GM15510 (cell line): ENCODE data around the gene CASP6.

ENCODE experiments used
- POLR2A ChIP-seq: IDR thresholded peaks from 3 replicates; pipeline ENCODE4 v1.6.1; 2011; ENCODE audit warnings: borderline replicate concordance; ENCODE audit not compliant: insufficient read length; ENCODE audit errors: extremely low read depth

The CASP6 gene

DNA sequence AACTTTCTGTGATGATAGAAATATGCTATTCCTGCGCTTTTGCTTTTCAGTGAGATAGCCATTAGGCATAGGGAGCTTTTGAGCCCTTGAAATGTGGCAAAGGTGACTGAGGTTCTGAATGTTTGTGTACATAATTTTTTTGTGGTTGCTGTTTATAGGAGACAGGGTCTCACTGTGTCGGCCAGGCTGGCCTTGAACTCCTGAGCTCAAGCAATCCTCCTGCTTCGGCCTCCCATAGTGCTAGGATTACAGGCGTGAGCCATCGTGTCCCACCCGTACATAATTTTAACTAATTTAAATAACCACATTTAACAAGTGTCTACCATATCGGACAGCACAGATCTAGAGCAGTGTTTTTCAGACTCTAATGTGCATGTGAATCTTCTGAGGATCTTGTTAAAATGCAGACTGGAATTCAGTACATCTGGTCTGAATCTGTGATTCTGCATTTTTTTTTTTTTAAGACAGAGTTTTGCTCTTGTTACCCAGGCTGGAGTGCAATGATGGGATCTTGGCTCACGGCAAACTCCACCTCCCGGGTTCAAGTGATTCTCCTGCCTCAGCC is 45.3 kb downstream of the CASP6 start:
- no peak for TF ChIP-seq POLR2A

DNA sequence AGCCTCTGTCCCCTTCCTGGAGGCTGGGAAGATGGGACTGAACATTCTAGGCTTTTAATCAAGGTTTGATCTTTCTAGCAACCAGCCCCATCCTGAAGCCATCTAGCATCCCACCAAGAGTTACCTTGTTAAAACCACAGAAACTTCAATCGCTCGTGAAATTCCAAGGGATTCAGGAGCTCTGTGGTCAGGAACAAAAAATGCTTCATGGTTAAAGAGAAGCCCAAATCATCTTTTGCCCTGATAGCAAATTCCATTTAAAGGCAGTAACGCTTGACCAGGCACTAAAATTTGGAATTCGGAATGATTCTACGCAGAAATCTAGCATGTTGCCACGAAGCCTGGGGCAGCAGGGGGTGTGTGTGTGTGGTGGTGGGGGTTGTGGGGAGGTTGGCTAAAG is 47.8 kb downstream of the CASP6 start:
- TF ChIP-seq POLR2A: no peak

DNA sequence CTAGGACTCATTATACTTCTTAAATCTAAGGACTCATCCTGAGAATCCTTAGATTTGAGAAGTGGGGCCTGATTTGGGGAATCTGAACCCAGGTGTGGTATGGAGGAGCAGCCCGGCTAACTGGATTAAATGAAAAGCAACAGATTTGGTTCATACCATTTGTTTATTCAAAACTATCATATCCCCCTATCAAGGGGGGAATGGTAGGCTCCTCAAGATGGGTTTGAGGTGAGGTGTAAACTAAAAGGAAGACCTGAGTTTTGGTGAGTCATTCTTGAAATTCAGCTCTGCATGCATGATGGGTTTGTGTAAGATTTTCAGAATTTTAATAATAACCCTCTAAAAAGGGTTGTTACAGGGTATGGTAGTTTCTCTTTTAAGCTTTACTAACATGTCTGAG is 53.4 kb downstream of the CASP6 start:
- TF ChIP-seq POLR2A: no peak

DNA sequence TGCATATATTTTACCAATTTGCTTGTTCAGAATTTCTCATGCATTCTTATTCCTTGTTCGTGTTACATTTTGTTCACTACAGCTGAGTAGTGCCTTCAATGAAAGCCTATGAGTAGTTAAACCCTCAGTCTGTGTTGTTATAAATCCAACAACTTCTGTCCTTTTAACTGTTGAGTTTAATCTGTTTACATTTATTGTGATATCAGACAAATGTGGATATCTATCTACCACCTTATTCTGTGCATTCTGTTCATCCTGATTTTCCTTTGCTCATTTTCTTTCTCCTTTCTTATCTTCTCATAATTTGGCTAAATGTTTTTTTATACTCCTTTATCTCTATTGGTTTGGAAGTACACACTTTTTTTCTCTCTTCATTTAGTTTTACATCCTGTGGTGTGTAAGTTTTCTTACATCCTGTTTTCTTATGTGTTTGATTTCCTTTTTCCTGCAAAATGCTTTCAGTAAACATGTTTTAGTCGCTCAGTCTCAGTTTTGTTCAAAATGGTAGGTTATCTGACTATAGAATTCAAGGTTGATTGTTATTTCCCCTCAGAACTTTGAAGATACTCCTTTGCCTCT is 54.2 kb downstream of the CASP6 start:
- no peak for TF ChIP-seq POLR2A

DNA sequence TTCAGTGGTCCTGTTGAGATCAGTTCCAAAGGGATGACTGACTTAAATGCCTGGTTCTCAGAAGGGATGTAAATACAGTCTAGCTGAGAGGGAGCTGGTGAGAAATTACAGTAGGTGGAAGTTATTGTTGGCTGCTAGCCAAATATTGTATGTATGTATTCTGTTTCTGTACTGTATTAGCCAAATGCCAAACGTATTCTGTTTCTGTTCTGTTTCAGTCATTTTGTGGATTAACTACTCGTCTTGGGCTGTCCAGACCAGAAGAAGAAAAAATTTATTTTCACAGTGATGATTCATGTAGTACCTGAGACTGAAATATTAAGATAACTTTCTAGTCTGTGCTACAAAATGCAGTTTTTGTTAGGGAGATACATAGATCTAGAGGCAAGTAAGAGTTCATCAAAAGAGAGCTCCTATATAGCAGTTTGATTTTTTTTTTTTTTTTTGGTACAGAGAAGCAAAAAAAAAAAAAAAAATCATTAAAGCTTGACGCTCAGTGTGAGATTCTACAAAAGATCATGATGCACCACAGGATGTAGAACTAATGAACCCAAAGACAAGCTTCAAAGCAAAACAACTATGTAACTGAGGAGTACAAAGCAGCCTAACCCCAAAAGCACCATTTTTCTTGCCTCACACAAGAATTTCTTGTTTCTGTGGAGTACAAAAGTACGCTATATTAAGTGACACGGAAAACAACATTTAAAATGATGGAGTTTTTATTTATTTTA is 54.8 kb downstream of the CASP6 start:
- TF ChIP-seq POLR2A: no peak

DNA sequence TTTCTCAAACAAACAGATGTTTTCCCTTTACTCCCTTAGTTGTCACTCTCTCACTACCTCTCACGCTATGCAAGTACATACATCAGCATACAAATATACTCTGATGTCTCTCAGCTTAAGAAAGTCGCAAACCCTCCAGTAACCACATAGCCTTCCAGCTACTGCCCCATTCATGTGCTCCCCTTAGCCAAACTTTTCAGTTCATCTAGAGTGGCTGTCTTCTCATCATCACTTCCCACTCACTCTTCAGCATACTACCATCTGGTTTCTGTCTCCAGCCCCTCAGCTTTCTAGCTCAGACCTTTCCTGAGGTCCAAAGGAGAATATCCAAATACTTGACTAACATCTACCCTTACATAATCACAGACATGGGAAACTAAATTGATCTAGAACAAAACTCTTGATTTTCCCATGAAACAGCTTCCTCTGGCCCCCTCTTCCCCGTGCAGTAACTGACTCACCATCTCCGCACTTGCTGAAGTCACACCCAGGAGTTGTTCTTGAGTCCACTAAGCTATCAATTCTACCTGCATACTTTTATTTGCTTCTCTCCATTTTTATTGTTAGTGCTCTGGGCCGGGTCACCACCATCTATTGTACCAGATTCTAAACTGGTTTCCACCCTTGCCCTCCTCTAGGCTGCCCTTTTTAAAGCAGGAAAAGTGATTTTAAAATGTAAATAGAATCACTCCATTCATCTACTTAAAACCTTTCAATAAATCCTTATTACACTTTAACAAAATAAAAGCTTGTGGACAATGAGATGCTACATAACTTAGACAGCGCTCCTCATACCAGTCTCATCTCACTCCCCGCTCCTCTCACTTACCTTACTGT is 57.2 kb downstream of the CASP6 start:
- TF ChIP-seq POLR2A: no peak

DNA sequence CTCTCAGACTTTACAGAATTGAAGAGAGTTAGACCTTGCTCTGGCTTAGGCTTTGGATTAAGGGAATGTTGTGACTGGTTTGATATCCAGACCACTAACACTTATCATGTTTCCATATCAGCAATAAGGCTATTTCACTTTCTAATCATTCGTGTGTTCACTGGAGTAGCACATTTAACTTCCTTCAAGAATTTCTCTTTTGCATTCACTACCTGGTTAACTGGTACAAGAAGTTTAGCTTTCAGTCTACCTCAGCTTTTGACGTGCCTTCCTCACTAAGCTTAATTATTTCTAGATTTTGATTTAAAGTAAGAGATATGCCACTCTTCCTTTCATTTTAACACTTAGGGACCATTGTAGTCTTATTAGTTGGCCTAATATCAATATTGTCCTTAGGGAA is 62.6 kb downstream of the CASP6 start:
- TF ChIP-seq POLR2A: no peak
